ENCODE data around the gene DOCK4. TPM values are rescaled to one million over a fixed set of nuclear protein-coding genes. Genes with fewer than 3 reads are reported as not detected.
"Not testable (repeated sequence)": the region's sequence is repeated elsewhere in the genome, so short reads cannot be mapped to it uniquely, and the experiment has no call there.

The DOCK4 gene
- total RNA-seq, 4 donors from 2014 or later, result 6.4 to 20.5 (median 9.7) TPM

DNA sequence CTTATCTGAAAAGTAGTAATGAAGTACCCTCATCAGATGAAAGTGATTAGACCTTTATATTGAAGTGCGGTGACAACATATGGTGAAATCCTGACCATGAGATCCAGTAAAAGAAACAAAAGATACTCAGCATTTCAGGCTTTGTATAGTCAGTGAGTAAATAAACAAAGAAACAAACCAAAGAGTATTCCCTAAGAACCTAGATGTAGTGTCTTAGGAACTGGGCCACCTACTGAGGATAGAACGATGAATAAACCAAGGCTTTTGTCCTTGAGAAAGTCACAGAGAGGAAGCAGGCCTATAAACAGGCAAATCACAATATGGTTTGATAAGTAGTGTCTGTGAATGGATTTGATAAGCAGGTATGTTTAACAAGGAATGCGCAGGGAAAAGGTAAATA, 46.5 kb upstream of the DOCK4 start:
- no peak overlapping the region for H3K4me3 ChIP-seq
- H3K9me3 ChIP-seq, result no peaks in the 10 kb centered on the region
- 82% methylated on average over 3 of the region's 3 CpGs for WGBS
- H3K27me3 ChIP-seq, result no peaks in the 10 kb centered on the region
- DNase-seq (ENCODE audit: low spot score in 2 of 2), result no peak
- no peaks in the 10 kb centered on the region for H3K36me3 ChIP-seq
- no peak for TF ChIP-seq EP300 (IDR thresholded peaks at IDR 0.05)
- no peak for TF ChIP-seq POLR2A (IDR thresholded peaks at IDR 0.05)
- H3K27ac ChIP-seq, result no peak overlapping the region
- peaks cover 7% of the 10 kb centered on the region for H3K4me1 ChIP-seq

DNA sequence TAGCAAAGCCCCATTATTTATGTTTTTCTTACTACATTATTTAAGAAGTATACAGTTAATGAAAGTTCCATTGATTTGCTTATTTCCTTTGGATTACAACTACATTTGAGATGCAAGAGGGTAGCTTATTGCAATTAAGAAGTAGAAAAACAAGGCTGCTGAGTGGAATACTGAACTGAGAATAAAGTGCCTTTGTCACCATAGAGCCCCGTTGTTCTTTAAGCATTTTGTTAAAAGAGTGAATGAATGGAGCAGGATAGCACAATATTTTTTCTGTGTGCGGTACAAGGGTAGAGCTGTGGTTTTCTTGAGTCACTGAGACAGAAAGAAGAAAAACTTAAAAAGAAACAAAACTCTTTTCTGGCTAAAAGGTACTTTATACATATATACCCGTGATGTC, 45.9 kb upstream of the DOCK4 start:
- DNase-seq (ENCODE audit: low spot score in 2 of 2), result no peak
- Histone ChIP-seq H3K4me3 (no peak overlapping the region), H3K9me3 (no peaks in the 10 kb centered on the region), H3K36me3 (no peaks in the 10 kb centered on the region), H3K27me3 (no peaks in the 10 kb centered on the region), H3K27ac (no peak overlapping the region), H3K4me1 (peaks cover 7% of the 10 kb centered on the region)
- TF ChIP-seq, protein P1, sequence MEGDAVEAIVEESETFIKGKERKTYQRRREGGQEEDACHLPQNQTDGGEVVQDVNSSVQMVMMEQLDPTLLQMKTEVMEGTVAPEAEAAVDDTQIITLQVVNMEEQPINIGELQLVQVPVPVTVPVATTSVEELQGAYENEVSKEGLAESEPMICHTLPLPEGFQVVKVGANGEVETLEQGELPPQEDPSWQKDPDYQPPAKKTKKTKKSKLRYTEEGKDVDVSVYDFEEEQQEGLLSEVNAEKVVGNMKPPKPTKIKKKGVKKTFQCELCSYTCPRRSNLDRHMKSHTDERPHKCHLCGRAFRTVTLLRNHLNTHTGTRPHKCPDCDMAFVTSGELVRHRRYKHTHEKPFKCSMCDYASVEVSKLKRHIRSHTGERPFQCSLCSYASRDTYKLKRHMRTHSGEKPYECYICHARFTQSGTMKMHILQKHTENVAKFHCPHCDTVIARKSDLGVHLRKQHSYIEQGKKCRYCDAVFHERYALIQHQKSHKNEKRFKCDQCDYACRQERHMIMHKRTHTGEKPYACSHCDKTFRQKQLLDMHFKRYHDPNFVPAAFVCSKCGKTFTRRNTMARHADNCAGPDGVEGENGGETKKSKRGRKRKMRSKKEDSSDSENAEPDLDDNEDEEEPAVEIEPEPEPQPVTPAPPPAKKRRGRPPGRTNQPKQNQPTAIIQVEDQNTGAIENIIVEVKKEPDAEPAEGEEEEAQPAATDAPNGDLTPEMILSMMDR (IDR thresholded peaks at IDR 0.05), result no peak
- no peak for TF ChIP-seq POLR2A (IDR thresholded peaks at IDR 0.05)
- TF ChIP-seq POLR2AphosphoS5 (IDR thresholded peaks at IDR 0.05), result no peak
- TF ChIP-seq EP300 (IDR thresholded peaks at IDR 0.05), result no peak
- WGBS, result 94% methylated on average over 3 of the region's 3 CpGs

DNA sequence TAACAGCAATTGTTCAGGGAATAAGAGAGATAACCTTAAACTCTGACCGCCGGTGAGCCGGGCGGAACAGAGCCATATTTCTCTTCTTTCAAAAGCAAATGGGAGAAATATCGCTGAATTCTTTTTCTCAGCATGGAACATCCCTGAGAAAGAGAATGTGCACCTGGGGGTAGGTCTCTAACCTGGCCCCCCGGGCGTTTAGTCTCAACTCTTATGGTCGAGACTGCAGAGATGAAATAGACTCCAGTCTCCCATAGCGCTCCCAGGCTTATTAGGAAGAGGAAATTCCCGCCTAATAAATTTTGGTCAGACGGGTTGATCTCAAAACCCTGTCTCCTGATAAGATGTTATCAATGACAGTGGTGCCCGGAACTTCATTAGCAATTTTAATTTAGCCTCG, 43.8 kb upstream of the DOCK4 start:
- DNase-seq (ENCODE audit: low spot score in 2 of 2); H3K4me1 ChIP-seq: not testable (repeated sequence)
- 75% methylated on average over 13 of the region's 13 CpGs for WGBS

DNA sequence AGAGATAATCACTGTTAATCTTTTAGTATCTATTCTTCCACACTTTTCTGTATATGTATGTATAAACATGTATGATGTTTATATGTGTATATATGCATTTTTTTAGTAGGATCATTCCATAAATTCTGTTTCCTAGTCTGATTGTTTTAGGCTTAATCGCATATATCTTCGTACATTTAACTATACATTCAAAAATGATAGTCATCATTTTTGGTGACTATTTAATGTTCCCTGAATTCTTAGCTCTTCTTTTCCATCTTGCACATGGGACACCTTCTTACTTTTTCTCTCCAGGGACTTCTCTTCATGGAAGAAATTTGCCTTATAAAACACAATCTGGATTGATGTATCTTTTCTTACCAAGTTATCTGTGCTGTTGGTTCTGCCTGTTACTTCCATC, 42.4 kb upstream of the DOCK4 start:
- 95% methylated on average over 2 of the region's 2 CpGs for WGBS
- Histone ChIP-seq H3K9me3 (no peaks in the 10 kb centered on the region), H3K4me1 (no peaks in the 10 kb centered on the region), H3K4me3 (no peak overlapping the region), H3K36me3 (no peaks in the 10 kb centered on the region), H3K27ac (no peak overlapping the region), H3K27me3 (no peaks in the 10 kb centered on the region)
- DNase-seq (ENCODE audit: low spot score in 2 of 2), result no peak
- no peak for TF ChIP-seq EP300 (IDR thresholded peaks at IDR 0.05)
- TF ChIP-seq POLR2A (IDR thresholded peaks at IDR 0.05), result no peak
- TF ChIP-seq POLR2AphosphoS5 (IDR thresholded peaks at IDR 0.05), result no peak
- TF ChIP-seq, protein P1 (IDR thresholded peaks at IDR 0.05), result no peak

More for the DNA sequence above, 43.8 kb upstream of the DOCK4 start:
- not testable (repeated sequence) for H3K36me3 ChIP-seq, H3K27me3 ChIP-seq, H3K9me3 ChIP-seq, H3K27ac ChIP-seq, H3K4me3 ChIP-seq

DNA sequence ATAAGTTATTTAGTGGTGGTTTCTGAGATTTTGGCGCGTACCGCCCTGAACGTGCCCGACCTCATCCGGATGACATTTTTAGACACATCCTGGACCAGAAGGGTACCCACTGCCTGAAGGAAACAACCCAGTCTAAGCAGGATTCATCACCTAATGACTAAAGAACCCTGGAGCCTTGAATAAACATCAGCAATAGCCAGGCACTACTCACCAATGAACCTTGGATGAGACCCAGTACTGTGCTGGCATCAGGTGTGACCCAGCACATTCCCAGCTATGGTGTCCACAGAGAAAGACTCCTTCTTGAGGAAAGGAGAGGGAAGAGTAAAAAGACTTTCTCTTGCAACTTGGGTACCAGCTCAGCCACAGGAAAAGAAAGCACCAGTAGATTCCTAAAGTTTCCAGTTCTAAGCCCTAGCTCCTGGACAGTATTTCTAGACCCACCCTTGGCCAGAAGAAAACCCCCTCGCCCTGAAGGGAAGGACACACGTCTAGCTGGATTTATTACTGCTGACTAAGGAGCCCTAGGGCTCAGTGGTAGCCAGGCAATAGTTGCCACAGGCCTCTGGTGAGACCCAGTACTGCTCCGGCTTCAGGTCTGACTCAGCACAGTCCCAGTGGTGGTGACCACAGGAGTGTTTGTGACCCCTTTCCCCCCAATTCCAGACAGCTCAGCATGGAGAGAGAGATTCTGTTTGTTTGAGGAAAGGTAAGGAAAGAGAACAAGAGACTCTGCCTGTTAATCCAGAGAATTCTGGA, 32.8 kb upstream of the DOCK4 start:
- Histone ChIP-seq H3K4me3 (no peak overlapping the region), H3K27me3 (no peaks in the 10 kb centered on the region), H3K27ac (no peak overlapping the region), H3K9me3 (no peaks in the 10 kb centered on the region), H3K4me1 (no peaks in the 10 kb centered on the region), H3K36me3 (no peaks in the 10 kb centered on the region)
- 81% methylated on average over 9 of the region's 9 CpGs for whole genome bisulfite sequencing
- TF ChIP-seq POLR2A (IDR thresholded peaks at IDR 0.05) (no peak), EP300 (IDR thresholded peaks at IDR 0.05) (no peak), POLR2AphosphoS5 (IDR thresholded peaks at IDR 0.05) (no peak)
- TF ChIP-seq, protein P1 (IDR thresholded peaks at IDR 0.05), result no peak
- DNase-seq (ENCODE audit: low spot score in 2 of 2), result no peak

DNA sequence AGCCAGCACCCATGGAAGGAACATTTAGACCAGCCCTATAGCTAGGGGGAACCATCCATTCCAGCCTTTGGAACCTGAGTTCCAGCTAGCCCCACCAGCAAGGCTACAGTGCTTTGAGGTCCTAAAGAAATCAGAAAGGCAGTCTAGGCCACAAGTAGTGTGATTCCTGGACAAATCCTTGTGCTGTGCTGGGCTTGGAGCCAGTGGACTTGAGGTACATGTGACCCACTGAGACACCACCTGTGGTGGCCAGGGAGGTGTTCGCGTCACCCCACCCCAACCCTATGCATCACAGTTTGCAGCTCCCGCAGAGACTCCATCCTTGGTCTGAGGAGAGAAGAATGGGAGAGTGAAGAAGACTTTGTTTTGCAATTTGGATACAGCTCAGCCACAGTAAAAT, 32.1 kb upstream of the DOCK4 start:
- H3K4me1 ChIP-seq, result peaks cover 1% of the 10 kb centered on the region
- no peak for TF ChIP-seq POLR2A (IDR thresholded peaks at IDR 0.05)
- TF ChIP-seq POLR2AphosphoS5 (IDR thresholded peaks at IDR 0.05), result no peak
- TF ChIP-seq, protein P1 (IDR thresholded peaks at IDR 0.05), result no peak
- TF ChIP-seq EP300 (IDR thresholded peaks at IDR 0.05), result no peak
- DNase-seq (ENCODE audit: low spot score in 2 of 2), result no peak
- no peaks in the 10 kb centered on the region for H3K27me3 ChIP-seq
- WGBS, result 94% methylated on average over 3 of the region's 3 CpGs
- no peaks in the 10 kb centered on the region for H3K36me3 ChIP-seq
- no peaks in the 10 kb centered on the region for H3K9me3 ChIP-seq
- H3K27ac ChIP-seq, result no peak overlapping the region
- H3K4me3 ChIP-seq, result no peak overlapping the region
